H1 (cell line): ENCODE results near the gene FAM222B. TPM values are rescaled to one million over a fixed set of nuclear protein-coding genes. Genes with fewer than 3 reads are reported as not detected.

Experiments used
- BCL11A ChIP-seq, 2 experiments: IDR thresholded peaks; one replicate each; pipeline ENCODE4 v1.6.1; 2011; ENCODE audit warnings: low read depth in 2 of 2, low read length in 2 of 2, mild to moderate bottlenecking in 2 of 2
- CHD1 ChIP-seq: IDR thresholded peaks from 2 replicates; pipeline ENCODE4 v1.6.1; 2012; ENCODE audit warnings: low read depth, low read length, improper control_type of control experiment
- EZH2 ChIP-seq: fragments of 200-600 bp; sonication (generic); IDR thresholded peaks from 2 replicates; pipeline ENCODE4 v1.7.1; 2012; ENCODE audit warnings: low read depth, mild to moderate bottlenecking, moderate library complexity, low read length, inconsistent platforms; ENCODE audit not compliant: severe bottlenecking
- HDAC2 ChIP-seq, 2 experiments: fragments of 300-600 bp in 1 of 2; sonication (generic) in 1 of 2; IDR thresholded peaks; 2 replicates each; pipeline ENCODE4 v1.6.1; 2011 to 2012; ENCODE audit warnings: low read depth in 2 of 2, low read length in 2 of 2, mild to moderate bottlenecking in 2 of 2, moderate library complexity in 2 of 2, borderline replicate concordance in 1 of 2, inconsistent platforms in 1 of 2
- MAFK ChIP-seq: IDR thresholded peaks from 2 replicates; pipeline ENCODE4 v1.6.1; 2012; ENCODE audit warnings: low read depth, mild to moderate bottlenecking, improper control_type of control experiment, low read length
- RBBP5 ChIP-seq: IDR thresholded peaks from 2 replicates; pipeline ENCODE4 v1.7.1; 2012; ENCODE audit warnings: low read depth, mild to moderate bottlenecking, inconsistent platforms, low read length, moderate library complexity, borderline replicate concordance
- USF2 ChIP-seq: IDR thresholded peaks from 2 replicates; pipeline ENCODE4 v1.6.1; 2011; ENCODE audit warnings: low read length, improper control_type of control experiment
- polyA plus RNA-seq, 7 experiments: library from polyadenylated mRNA; depleted of rRNA in 3 of 7; stranded (reverse) in 5 of 7; unstranded in 2 of 7; fragments of >200 nt in 5 of 7; fragments of 200-250 nt in 2 of 7; gene quantifications; 1 replicate in 5 of 7; 2 replicates in 1 of 7; 4 replicates in 1 of 7; pipeline versions ENCODE4 v1.2.1 to v1.2.3, GENCODE V29; 2011 to 2013; ENCODE audit warnings: missing spikeins in 2 of 7, mixed read lengths in 2 of 7
- total RNA-seq: library from RNA; stranded (reverse); fragmentation: NEBNext Ultra II Directional; extraction: Animal tissue kit (Norgen Biotek cat#: 25700); gene quantifications from 2 replicates; pipeline ENCODE4 v1.2.1, GENCODE V29; 2021
- TF ChIP-seq, protein P1 (sequence below): IDR thresholded peaks from 2 replicates; pipeline ENCODE4 v1.6.1; 2012; ENCODE audit warnings: low read length, inconsistent platforms

FAM222B gene
- total and polyA plus RNA-seq, 2 of the 8 experiments (the other 6 are each of a cell fraction or from before 2014, with no cell fraction given), result 42.1 to 81.7 TPM

GRCh38 chr17:28740406-28741357, 101.9 kb downstream of the FAM222B start (continued):
- TF ChIP-seq RBBP5, result no peak
- no peak for TF ChIP-seq CHD1
- no peak for TF ChIP-seq MAFK
- TF ChIP-seq EZH2, result no peak
- TF ChIP-seq, protein P1, sequence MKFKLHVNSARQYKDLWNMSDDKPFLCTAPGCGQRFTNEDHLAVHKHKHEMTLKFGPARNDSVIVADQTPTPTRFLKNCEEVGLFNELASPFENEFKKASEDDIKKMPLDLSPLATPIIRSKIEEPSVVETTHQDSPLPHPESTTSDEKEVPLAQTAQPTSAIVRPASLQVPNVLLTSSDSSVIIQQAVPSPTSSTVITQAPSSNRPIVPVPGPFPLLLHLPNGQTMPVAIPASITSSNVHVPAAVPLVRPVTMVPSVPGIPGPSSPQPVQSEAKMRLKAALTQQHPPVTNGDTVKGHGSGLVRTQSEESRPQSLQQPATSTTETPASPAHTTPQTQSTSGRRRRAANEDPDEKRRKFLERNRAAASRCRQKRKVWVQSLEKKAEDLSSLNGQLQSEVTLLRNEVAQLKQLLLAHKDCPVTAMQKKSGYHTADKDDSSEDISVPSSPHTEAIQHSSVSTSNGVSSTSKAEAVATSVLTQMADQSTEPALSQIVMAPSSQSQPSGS, result no peak
- no peak for TF ChIP-seq BCL11A (IDR thresholded peaks at IDR 0.05; ENCODE audit: low read depth in 2 of 2, low read length in 2 of 2)
- no peak for TF ChIP-seq USF2
- no peak for TF ChIP-seq HDAC2 (IDR thresholded peaks at IDR 0.05; ENCODE audit: borderline replicate concordance in 1 of 2, low read depth in 2 of 2, low read length in 2 of 2)
